Stimulated activated CD8-positive, alpha-beta memory T cell treated with anti-CD3 and anti-CD28 coated beads, Interleukin-2, amount 100 ng/mL, for 1 hour (primary cell): ENCODE measurements around the gene TST.

Experiments used
- DNase-seq, 2 donors: peaks; one replicate each; pipeline ENCODE4 v3.0.0-alpha.2; 2020; ENCODE audit warnings: low read depth in 2 of 2

The TST gene

DNA sequence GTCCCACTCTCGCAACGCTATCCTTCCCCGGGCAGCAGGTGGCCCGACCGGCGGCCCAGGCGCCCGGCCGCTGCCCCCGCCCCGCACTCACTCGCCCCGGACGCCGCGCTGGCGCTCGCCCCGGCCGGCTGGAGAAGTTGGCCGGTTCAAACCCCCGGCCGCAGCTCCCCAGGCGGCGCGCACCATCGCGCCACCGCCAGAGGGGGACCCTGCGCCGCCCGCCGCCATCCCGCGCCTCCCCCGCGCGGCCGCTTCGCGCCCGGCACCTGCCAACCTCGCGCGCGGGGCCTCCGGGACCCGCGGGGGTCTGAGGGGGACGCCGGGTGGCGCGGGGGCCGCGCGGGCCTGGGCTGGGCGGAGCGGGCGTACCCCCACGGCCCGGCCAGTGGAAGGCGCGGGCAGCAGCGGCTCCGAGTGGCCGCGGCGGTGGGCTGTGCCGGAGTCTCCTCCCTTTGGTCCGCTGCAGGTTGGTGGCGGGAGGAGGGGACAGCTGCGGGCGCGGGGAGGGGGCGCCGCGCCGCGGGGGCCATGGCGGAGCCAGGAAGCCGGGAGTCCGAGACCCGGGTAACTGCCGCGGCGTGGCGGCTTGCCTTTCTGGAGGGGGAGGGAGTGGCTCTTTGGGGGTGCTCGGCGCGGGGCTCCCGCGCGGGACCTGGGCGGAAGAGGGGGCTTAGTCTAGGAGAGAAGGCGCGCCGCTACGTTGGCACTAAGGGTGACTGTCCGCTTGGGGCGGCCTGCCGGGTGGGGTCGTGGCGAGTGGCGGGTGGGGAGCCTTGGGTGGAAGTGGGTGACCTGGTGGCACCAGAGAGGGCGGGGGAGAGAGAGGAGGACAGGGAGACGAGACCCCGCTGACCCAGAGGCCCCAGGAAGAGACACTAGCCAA lies at the start of gene TST, which contains the start of gene MPST:
Gene TST, minus strand, starts transcription at position 139 of the 883 bp plus-strand sequence. CDS start 715 bp downstream, outside the sequence.
Gene MPST, plus strand, starts transcription at position 434 of the 883 bp plus-strand sequence. Its CDS starts 95 bp downstream, at position 529.
- DNase-seq, result peak in 1 of 2 donors; percentile 4

DNA sequence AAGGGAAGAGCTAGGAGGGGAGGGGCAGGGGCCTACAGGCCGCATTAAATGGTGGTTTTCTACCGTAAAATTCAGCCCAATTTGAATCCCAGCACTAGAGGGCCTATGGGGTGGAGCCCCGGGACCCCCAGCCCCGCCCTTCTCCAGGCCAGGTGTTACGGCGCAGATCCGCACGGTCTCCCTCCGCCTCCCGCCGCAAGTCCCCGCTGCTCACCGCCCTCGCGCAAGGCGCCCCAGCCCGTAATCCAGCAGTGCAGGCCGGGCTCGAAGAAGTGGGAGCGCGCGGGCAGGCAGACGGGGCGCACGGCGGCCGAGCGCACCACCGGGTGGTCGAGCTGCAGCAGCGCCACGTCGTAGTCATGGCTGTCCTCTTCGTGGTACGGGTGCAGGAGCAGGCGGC lies 49.6 kb upstream of the TST start:
- no peak for DNase-seq

DNA sequence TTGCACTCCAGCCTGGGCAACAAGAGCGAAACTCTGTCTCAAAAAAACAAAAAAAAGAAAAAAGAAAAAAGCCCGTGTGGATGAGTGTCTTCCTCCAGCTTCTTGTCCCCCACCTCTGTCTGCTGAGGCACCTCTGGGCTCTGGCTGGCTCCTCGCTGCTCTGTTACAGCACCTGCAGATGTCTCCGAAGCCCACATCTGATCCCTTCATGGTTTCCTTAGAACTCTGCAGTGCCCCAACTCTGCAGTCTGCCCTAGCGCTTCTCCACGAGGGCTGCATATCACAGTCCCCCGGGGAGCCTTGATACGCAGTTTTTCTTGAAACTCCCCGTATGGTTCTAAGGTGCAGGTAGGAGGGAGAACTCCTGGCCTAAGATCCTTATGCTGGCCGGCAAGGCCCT lies 48.2 kb upstream of the TST start:
- no peak for DNase-seq

DNA sequence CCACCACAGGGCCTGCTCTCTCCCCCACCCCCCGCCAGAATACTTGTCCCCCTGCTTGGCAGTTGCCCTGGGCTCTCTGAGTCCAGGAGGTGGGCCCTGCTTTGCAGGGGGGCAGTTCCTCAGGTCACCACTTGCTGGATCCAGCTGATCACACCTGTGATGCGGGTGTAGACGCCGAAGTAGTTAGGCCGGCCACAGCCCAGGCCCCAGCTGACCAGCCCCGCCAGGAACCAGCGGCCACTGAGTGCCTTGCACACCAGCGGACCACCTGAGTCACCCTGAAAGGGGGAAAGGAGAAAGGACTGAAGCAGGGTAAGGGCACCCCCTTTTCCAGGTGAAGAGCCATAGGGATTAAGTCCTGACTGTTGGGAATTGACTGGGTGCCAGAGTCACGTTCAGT lies 46.7 kb upstream of the TST start:
- DNase-seq, result no peak

DNA sequence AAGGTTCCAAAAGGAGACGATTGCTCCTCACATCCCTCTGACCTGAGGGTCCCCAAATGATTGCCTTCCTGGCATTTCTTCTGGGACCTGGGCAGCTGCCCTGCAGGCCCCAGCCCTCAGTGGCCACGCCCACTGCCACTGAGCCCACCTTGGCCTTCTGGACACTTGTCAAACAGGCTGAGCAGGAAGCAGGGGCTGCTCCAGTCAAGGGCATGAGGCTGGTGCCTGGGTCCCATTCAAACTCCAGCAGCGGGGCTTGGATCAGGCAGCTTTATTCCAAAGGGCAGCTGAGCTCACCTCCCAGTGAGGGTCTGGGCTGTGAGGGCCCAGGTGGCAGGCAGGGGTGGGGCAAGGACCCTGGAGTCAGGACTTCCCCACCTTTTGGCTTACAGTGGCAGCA lies 45.9 kb upstream of the TST start:
- no peak for DNase-seq

DNA sequence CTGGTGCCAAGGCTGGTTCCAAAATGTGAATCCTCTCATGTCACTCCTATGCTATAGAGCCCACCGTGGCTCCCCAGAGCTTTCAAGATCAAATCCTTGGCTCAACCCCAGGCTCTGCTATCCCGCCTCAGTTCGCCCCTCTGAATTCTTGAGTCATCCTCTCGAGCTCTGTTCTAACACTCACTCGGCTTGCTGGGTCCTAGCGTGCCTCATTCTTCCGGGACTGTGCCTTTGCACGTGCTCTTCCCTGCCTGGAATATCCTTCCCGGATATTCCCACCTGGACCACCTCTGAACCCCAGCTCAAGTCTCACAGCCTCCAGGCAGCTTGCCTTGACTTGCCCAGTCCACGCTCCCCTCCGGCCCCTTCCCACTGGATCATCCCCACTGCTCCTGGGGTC lies 45.3 kb upstream of the TST start:
- DNase-seq, result no peak

DNA sequence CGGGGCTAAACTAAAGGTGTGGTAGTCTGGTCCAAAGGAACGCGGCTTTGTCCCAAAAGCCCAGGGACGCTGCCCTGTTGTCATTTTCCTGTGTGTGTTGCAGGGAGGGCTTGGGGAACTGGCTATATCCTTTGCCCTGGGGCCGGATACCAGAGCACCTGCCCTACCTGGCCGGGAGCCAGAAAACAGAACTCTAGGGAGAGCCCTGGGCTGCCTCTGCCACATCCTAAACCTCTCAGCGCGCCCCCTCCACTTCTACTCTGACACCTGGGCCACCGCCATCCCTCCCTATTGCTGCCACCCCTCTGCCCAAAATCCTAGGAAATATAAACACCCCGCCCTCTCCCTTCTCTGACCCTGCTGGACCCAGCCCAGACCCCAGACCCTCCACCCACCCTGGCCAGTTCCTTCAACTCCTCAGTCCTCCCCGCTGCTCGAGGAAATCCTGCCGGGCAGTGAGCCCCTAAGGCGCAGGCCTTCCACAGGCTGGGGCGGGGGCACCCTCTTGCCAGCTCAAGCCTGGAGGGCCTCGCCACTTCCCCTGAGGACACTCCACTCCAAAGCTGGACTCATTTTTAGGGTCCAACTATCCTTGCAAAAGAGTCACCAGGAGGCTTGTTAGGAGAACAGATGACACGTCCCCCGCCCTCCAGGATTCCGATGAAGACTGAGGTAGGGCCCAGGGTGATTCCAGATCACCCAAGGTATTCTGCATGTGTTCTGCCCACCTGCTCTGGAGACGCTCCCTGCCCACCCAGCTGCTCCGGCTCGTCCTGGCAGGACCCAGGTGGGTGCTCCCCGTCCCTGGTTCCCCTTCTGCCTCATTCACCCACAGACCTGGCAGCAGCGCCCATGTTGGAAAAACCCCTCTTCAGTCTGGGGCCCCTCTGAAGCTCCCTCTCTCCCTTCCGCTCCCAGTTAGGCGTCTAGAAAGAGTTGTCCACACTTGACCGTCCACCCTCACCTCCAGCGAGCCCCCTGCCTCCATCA lies 44.5 kb upstream of the TST start:
- DNase-seq, result no peak

DNA sequence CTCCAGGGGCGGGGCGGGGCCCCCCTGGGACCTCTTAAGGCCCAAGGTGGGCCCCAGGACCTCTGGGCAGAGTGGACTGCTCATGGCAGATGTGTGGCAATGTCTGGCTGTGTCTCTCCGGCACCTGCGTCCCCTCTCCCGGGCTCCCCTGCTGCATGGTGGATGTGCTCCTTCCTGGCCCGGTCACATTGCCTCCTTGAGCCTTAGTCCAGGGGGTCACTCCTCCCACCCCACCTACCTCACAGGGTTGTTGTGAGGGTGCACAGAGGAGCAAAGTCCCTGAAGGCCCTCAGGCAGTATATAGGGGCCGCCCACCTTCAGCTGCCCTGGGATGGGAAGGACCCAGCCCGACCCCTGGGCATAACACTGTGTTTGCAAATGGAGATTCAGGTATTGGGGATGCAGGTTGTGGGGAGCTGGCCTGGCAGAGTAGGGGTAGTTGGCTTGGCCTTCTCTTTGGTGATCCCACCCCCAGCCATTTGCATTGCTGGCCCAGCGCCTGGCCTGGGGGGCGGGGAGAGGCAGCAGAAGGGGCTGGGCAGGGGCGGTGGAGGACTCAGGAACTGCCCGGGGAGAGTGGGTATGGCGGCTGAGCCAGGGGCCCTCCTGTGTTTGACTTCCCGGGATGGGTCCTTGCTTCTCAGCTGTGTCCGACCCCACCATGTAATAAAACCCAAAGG lies 43.6 kb upstream of the TST start:
- DNase-seq, result no peak

DNA sequence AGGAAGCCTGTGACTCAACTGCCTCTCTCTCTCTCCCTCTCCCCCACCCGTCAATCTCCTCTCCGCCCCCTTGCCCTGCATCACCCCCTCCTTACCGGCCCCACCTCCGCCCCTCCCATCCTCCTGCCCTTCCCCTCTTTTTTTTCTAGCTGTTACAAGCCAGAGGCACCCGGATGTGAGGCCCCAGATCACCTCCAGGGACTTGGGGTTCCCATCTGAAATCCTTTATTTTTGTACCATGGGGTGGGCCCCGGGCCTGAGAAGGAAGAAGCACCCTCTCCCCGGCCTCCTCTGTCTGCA lies 43.1 kb upstream of the TST start:
- no peak for DNase-seq

DNA sequence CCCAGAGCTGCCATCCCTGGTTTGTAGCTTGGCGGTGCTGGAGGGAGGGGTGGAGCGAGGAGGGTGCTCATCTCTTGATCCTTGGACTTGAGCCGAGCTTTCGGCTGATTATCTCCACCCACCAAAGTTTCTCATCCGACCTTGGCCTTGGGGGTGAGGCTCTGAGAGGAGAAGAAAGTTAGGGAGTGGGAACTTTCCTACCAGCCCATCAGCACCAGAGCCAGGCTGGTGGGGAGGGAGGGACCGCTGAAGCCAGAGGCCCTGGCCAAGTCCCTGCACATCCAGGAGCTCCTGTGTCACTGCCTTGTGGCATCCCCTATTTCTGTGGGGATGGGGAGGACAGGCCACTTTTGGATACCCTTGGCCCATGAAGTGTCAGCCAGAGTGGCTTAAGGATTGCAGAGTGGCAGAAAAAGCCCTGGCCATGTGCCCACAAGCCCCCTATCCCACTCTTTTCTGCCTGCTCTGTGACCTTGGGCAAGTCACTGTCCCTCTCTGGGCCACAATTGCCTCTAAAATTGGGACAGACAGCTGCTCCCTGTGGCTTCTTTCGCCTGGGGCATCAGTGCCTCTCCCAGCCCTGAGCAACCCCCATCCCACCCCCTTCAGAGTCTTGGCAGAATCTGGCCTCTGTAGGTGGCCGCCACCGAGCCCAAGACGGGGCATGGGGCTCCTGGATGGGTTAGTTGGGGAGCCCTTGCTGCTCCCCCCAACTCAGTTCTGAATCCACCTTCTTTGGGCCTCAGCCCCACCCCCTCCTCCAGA lies 42.5 kb upstream of the TST start:
- DNase-seq, result no peak

DNA sequence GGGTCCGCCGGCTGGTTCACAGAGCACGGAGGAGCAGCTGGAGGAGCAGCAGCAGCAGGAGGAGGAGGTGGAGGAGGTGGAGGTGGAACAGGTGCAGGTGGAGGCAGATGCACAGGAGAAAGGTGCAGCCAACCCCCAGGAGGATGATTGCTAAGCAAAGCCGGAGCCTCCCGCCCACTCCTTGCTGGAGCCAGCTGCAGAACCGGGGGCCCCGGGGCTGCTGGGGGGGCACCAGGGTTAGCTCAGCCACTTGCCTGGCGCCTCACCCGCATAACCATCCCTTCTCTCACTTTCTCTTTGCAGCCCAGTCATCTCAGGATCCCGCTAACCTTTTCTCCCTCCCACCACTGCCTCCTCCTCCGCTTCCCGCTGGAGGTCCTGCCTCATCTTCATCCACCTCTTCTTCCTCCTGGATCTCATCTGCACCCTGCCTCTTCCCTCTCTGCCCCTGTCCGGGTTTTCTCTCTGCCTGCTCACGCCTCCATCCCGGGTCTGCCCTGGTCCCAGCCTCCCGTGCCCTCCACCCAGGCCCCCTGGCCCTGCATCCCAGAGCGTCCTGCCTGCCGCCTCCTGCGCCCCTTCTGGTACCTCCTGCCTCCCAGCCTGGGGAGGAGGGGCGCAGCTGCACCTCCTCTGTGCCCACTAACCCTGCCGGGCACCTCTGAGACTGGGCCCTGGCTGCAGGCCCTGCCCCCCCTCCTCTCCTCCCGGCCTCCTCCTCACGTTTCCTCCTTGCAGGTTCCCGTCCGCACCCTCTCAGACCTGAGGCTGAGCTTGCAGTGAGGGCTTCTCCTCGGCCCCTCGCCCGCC lies 41.8 kb upstream of the TST start:
- no peak for DNase-seq

DNA sequence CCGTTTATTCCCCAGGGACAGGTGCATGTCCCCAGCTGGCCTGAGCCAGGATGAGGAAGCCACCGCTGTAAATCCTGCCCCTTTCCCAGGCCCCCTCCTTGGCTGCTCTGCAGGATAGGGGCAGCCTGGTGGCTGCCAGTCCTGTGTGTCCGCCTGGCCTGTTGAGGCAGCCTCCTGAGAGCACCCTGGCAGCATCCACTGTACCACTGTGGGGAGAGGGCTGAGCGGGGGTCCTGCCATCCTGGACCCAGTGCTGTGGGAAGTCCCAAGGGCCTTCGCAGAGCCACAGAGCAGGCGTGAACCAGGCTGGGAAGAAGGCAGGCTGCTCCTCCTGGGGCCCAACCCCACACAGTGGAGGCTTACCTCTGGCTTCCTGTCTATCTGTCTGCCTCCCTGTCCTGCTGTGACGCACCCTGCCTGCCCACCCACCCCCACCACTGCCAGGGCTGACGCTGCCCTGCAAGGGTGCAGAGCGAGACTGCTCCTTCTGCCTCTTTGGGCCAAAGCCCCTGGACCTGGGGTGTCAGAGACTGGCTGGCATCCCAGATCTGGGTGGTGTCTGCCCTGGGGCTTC lies 40.7 kb upstream of the TST start:
- no peak for DNase-seq

DNA sequence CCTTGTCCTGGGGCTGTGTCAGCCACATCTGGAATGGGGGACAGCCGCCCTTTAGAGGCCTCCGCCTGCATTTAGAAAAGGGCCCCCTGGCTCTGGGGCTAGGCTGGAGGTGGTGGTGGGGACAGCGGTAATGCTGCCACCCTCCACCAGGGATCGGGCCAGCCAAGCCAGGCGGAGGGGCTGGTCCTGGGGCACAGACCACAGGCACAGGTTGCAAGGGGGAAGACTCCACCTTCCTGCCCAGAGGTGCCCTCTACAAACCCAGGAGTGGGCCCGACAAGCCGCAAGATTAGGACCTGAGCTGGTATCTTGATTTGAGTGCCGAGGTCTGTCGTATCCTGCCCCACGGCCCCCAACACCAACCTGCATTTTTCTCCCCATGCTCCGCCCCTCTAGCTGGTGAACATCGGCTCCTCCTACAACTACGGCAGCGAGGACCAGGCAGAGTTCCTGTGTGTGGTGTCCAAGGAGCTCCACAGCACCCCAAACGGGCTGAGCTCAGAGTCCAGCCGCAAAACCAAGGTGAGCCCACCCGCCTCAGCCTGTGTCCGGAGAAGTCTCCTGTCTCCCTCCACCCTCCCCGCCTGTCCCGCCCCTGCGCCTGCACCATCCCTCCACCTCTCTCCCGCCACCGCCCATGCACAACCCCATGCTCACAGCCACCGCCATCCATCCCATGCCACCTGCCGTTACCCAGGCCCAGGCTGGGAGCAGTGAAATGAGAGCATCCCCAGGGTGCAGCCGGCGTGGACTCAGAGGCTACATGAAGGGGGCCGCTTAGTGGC lies 39.9 kb upstream of the TST start:
- DNase-seq, result no peak

DNA sequence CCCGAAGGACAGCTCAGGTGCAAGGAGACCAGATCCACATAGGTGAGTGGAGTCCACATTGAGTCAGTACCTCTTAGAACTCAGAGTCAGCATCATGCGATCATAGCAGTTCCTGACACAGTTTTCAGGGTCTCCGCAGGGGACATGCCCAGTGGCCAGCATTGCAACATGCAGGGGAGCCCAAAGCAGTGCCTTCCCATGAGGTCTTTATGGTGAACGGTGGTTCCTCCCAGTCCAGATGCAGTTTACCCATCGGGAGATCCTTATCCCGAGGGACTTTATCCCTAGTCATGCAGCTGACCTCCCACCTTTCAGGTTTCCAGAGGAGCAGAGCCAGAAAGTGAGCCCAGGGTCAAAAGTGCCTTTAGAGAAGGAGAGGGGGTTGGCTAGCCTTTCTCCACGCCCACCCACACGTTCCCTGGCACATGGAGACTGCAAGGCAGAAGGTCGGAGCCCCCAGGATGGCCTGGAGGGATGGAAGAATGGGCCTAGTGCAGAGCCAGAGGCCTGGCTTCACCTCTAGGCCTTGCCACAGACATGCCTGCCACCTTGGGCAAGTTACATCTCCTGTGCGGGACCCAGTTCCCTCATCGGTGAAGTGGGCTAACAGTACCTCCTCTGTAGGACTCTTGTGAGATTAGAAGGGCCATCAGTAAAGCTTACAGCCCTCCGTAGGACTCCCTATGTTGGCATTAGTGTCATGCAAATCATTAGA lies 38.7 kb upstream of the TST start:
- no peak for DNase-seq

DNA sequence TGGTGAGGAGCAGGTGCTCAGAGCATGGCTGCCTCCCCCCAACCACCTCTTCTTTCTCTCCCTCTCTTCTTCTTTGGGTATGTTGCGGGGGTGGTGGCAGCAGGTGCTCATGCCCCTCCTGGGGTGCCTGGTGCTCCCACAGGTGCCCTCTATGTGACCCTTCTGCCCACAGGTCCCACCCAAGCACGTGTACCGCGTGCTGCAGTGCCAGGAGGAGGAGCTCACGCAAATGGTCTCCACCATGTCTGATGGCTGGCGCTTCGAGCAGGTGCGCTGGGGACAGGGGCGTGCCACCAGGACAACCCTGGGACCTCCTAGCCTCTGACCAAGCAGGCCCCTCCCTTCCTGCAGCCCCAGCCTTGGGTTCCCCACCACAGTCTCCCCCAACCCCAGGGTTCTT lies 38.0 kb upstream of the TST start:
- DNase-seq, result no peak

DNA sequence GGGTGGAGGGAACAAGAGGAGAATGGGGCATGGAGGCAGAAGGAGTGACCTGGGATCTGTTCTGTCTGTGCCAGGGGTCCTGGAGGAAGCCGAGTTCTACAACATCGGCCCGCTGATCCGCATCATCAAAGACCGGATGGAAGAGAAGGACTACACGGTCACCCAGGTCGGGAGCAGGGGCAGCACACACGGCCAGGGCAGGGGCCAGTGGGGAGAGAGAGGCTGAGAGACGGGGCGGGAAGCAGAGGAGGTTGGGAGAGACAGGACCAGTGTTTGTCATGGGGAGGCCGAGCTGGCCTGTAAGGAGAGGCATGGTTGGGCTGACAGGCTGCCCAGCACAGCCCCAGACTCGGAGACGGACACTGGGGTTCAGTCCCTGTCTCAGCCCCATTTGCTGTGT lies 37.0 kb upstream of the TST start:
- DNase-seq, result no peak

DNA sequence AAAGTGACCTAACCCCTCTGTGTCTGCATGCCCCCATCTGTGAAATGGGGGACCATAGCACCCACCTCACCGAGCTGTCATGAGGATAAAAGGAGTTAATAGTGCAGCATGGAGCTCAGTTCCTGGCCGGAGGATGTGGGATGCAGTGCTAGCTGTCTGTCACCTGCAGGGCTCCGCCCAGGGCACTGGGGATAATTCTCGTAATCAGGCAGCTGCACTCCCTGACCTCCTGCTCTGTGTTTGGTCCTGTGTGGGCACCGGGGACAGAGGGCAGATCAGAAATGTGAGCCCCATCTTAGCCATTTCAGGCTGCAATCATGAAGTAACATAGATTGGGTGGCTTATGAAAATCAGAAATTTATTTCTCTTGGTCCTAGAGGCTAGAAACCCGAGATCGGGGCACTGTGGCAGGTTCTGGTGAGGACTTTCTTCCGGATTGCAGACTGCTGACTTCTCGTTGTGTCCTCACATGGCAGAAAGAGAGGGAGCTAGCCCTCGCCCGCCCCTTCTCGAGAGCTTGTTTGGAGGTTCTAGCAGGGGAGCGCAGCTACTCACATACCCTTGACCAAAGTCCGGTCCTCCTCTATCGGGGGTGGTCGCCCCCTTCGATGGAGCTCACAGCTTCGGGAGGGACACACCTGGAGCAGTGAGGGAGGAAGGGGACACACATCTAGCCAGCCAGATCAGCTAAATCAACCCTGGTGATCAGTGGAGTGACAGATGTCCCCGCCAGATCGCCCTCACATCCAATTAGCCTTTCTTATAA lies 35.5 kb upstream of the TST start:
- DNase-seq, result no peak

DNA sequence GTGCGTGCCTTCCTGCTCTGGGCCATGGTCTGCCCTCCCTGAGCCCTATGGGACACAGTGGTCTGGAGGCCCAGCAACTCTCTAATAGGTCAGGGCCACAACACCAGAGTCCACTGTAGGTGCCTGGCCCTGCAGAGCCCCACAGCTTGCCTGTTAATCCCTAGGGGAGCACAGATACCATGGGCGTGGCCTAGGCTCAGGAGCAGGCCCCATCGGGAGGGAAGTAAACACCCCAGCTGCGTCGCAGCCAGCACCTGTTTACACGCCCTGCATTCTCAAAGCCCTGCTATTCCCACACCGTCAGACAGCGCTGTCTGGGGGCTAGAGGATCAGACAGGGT lies 34.8 kb upstream of the TST start:
- DNase-seq, result no peak
